Fibroblast of skin of left biceps (primary cell): ENCODE data around the gene TOX2.

Experiments
- DNase-seq, 2 experiments: peaks; one replicate each; pipeline ENCODE4 v3.0.0-alpha.2; 2013; ENCODE audit warnings: low read depth in 2 of 2

Gene TOX2

DNA sequence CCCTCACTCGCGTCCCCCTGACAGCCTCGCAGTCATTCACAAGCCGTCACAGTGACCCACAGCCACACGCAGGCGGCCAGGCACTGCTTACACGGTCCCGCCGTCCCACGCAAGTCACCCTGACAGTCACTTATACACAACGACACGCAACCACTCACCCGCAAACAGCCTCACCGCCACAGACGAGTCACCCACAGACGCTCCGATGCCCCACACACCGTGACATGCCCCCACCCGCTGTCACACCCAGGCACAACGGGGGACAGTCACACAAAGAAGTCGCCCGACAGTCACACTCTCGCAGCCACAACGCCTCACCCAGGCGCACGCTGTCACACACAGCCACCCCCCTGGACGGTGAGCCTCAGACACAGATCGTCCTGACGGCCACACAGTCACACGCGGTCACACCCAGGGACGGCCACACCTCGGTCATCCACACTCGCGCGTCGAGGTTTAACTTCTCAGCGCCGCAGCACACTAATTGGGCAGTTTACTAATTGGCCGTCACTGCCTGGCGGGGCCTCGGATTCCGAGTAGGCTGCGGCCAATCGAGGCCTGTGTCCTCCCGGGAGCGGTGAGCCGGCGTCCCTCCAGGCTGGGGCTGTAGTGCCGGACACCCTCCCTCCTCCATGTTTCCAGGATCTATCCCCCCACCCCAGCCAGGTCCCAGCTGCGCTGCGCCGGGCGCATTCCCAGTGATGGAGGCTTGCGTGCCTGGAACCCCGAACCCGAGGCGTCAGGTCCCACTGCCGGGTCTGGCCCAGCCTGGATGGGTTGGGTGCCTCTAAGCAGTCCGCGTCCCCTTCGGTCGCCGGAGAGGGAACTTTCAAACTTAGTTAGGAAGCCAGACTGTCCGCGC, 790 bp downstream of the TOX2 start:
- DNase-seq, result no peak

GRCh38 chr20:43916073-43916880, 1.6 kb downstream of the TOX2 start:
- DNase-seq, result no peak

DNA sequence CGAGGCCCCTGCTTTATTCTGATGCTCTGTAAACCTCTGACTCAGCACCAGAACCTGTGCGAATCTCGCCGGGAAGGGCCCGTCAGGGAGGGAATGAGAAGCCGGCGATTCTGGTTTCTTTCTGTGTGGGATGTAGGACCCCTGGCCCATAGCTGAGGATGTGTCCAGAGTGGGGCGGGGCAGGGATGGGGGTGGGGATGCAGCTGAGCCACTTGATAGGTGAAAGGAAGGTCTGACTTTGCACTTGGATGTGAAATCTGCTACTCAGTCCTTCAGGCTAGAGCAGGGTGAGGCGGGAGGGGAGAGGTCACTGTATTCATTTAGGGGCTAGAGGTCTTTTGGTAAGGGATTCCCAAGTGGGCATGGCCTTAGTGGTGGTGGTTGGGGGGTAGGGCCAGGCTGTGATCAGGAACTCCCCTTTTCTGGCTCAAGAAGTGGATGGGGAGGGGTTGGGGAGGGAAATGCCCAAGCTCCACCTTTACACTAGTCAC, 2.3 kb downstream of the TOX2 start:
- no peak for DNase-seq

DNA sequence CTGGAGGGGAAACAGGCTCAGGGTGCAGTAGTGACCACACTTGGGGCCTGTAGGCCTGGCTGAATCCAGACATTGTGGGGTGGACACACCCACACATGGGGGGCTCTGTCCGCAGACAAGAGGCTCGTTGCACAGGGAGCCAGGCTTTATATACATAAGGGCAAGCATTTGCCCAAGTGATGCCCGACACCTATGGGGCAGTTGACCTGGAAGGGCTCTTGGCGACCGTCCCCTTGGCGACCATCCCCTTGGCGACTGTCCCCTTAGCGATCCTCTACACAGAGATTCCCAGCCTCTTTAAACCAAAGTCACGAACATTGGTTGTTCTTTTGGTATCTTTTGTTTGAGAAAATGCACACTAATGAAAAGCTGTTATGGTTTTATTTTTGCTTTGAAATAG, 2.7 kb downstream of the TOX2 start:
- no peak for DNase-seq

DNA sequence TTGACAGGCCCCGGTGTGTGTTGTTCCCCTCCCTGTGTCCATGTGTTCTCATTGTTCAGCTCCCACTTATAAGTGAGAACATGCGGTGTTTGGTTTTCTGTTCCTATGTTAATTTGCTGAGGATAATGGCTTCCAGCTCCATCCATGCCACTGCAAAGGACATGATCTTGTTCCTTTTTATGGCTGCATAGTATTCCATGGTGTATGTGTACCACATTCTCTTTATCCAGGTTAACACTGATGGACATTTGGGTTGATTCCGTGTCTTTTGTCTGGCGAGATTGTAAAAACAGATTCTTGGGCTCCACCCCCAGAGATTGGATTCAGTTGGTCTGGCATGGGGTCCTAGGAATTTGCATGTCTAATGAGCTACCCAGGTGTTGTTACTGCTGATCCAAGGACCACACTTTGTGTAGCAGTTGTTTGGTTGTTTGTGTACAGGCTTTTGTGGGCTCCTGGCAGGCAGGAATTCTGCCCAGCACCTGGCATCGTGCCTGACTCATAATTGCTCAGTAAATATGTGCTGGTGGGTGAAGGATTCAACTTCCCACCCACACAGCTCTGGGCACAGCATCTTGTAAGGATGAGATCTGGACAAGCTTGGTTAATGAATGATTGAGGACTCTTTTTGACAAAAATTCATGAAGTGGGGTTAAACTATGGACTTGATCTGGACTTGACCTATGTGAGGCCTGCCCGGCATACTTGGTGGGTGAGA, 5.2 kb downstream of the TOX2 start:
- DNase-seq, result no peak

GRCh38 chr20:43920797-43921196, 6.1 kb downstream of the TOX2 start:
- no peak for DNase-seq

DNA sequence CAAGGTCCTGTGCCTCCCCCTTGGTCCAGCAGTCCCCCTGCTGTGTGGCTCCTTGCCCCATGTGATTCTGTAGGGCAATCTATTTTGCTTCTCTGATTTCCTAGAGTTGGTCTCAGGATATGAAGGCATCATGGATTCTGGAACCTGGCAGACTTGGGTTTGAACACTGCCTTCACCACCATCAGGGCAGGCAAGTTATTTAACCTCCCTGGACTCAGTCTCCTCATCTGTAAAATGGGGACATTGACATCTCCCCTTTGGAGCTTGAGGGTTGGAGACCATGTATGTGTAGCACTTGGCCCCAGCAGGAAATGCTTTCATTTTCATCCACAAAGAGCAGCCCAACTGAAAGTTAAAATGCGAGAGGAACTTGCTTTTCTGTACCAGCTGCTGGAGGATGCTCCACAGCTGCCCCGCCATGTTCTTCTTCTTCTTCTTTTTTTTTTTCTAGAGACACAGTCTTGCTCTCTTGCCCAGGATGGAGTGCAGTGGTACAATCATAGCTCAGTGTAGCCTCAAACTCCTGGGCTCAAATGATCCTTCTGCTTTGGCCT, 6.7 kb downstream of the TOX2 start:
- DNase-seq, result no peak

DNA sequence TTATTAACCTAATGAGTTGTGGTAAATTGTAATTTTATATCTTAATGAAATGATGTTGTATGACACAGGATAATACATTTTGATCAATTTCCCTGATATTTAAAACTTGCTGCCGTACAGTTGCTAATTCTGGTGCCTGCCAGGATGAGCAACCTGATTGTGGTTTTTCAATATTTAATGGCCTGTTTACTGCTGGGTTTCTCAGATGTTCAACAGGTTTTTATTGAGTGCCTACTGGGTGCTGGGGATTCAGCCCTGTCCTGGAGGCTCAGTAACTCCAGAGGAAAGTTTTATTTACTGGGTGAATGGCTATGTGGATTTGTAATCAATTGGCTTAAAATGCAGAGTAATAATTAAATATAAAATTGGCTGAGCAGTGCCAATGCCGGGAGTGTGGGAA, 8.0 kb downstream of the TOX2 start:
- DNase-seq, result no peak

- DNase-seq, result no peak
Measured at GRCh38 chr20:43923322-43923721, 8.7 kb downstream of the TOX2 start.

DNA sequence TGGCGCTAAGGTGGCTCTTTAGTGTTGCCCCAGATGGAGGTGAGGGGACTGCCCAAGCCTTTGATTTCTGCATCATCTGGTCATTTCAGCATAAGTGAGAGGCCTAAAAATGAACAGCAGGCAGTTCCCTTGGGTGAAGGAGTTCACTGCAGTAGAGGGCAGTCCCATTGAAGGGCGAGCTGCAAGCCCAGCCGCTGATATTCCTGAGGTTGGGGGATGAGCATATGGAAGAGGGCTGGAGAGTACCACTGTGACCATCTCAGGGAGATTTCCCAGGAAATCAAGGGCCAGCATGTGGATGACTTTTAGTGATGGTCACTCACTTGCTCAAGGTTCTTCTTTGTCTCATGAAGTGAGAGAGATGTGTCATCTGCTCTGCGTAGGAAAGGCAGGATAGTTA, 9.3 kb downstream of the TOX2 start:
- DNase-seq, result no peak

DNA sequence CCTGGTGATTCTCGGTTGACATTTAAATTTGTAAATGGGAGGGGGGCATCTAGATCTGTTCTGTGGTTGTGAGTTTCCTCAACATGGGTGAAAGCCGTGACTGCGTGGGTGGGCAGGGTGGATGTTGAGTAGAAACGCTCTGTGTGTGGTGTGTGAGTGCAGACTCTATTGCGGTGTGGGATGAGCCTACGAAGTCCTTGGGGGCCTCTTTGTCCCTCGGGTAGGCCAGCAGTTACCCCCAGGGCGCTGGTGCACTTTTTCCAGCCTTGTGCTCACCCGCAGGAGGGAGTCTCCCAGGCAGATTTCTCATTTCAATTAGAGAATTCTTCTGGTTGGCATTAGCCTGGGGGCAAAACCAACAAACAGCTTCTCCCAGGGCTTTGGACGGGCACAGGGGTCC, 10.6 kb downstream of the TOX2 start:
- no peak for DNase-seq

- DNase-seq, result no peak
Measured at GRCh38 chr20:43925801-43926200, 11.1 kb downstream of the TOX2 start.

DNA sequence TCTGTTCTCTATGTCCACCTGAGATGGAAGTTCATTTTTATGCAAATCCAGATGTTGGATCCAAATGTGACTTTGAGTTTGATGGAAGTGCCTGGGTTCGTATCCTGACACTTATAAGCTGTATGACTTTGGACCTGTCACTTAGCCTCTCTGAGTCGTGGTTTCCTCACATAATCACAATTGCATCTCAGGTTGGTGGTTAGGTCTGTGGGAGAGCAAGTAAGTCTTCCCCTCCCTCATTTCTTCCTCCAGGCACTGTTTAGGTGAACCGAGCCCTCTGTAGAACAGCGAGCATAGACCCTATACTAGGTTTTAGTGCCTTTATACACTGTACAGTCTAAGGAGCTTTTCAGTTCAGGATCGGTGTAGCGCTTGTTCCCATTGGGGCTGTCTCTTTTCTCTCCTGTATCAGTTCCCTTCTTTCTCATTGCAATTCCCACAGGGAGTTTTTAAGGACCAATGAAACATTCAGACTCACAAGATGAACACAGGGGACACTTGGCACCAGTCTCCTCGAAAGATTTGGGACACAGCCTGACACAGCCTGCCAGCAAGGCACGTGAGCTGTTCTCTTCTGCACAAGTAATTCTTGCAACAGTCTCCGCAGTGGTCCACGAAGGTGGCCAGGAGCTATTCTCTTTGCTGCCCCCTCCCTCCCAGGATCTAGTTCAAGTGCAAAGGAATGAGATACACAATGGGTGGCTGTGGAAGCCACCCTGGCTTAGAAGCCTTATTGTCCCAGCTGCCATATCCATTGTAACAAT, 11.8 kb downstream of the TOX2 start:
- no peak for DNase-seq

GRCh38 chr20:43931976-43932375, 17.3 kb downstream of the TOX2 start:
- DNase-seq, result no peak

DNA sequence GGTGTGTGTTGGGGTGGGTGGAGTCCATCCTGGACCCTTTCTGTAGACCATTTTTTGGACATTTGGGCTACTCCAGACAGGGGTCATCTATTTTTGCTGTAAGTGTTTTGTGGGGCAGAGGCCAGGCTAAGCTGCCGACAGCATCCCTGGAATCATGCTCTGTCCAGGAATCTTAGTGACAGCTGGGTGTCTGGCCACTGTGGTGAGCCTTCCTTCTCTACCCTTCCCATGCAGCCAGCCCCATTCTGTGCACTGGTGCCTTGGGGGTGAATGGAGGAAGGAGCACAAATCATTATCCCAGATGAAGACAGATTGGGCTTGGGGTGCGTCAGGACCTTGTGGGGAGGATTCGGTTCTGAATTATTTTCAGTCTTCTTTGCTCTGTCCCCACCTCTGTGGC, 20.2 kb downstream of the TOX2 start:
- no peak for DNase-seq

GRCh38 chr20:43936104-43936770, 21.6 kb downstream of the TOX2 start:
- DNase-seq, result no peak

DNA sequence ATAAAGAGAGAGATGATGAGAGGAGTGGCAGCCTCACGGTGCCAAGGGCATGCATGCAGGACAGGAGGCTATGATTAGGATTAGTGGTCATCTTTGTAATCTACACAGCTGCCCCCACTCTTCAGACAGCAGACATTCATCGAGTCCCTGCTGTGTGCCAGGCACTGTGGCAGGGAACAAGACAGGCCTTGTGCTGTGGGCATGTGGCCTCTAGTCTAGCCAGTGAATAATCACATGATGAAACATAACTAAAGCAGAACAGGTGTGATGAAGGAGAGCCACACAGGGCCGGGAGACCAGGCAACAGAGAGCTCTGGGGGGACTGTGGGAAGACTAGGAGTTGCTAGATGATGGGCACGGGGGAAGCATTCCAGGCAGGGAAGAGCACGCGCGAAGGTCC, 22.2 kb downstream of the TOX2 start:
- no peak for DNase-seq

GRCh38 chr20:43937591-43937990, 22.9 kb downstream of the TOX2 start:
- peak; percentile 51 to 63 for DNase-seq

GRCh38 chr20:43938017-43938655, 23.5 kb downstream of the TOX2 start:
- no peak for DNase-seq
